ENCODE results near the gene OR5AC2.

Gene OR5AC2

DNA sequence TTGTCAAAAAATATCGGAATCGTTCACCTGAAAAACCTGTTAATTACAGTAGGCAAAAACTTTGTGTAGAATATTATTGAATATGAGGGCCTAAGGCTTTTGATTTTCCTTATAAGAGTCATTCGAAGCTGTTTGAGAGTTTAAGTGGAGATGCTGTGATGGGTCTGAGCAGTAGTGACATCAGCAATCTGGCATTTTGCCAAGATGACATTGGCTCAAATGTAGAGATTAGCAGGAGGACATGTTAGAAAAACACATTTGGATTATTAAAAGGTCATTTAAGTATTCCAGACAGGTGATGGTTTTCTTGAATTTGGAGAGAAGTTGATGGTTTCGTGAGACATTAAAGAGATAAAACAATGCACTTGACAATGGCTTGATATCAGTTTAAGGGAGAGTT is 12.9 kb downstream of the OR5AC2 start:
- DNase-seq (ENCODE audit: low spot score) = no peak
- Histone ChIP-seq H3K27ac (no peak overlapping the region), H3K4me3 (no peak overlapping the region)
- TF ChIP-seq, protein P1, sequence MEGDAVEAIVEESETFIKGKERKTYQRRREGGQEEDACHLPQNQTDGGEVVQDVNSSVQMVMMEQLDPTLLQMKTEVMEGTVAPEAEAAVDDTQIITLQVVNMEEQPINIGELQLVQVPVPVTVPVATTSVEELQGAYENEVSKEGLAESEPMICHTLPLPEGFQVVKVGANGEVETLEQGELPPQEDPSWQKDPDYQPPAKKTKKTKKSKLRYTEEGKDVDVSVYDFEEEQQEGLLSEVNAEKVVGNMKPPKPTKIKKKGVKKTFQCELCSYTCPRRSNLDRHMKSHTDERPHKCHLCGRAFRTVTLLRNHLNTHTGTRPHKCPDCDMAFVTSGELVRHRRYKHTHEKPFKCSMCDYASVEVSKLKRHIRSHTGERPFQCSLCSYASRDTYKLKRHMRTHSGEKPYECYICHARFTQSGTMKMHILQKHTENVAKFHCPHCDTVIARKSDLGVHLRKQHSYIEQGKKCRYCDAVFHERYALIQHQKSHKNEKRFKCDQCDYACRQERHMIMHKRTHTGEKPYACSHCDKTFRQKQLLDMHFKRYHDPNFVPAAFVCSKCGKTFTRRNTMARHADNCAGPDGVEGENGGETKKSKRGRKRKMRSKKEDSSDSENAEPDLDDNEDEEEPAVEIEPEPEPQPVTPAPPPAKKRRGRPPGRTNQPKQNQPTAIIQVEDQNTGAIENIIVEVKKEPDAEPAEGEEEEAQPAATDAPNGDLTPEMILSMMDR (IDR thresholded peaks at IDR 0.05) = no peak

DNA sequence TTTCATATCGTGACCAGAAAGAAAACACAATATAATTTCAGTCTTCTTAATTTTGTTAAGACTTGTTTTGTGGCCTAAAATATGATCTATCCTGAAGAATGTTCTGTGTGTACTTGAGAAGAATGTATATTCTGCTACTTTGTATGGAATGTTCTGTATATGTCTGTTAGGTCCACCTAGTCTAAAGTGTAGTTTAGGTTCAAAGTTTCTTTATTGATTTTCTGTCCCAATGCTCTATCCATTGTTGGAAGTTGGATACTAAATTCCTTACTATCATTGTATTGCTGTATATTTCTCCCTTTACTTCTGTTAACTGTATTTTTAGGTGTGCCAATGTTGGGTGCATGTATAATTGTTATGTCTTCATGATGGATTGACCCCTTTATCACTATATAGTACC is 21.2 kb downstream of the OR5AC2 start:
- TF ChIP-seq, protein P1 (IDR thresholded peaks at IDR 0.05) = no peak
- H3K4me3 ChIP-seq = no peak overlapping the region
- H3K27ac ChIP-seq = no peak overlapping the region
- DNase-seq (ENCODE audit: low spot score) = no peak

DNA sequence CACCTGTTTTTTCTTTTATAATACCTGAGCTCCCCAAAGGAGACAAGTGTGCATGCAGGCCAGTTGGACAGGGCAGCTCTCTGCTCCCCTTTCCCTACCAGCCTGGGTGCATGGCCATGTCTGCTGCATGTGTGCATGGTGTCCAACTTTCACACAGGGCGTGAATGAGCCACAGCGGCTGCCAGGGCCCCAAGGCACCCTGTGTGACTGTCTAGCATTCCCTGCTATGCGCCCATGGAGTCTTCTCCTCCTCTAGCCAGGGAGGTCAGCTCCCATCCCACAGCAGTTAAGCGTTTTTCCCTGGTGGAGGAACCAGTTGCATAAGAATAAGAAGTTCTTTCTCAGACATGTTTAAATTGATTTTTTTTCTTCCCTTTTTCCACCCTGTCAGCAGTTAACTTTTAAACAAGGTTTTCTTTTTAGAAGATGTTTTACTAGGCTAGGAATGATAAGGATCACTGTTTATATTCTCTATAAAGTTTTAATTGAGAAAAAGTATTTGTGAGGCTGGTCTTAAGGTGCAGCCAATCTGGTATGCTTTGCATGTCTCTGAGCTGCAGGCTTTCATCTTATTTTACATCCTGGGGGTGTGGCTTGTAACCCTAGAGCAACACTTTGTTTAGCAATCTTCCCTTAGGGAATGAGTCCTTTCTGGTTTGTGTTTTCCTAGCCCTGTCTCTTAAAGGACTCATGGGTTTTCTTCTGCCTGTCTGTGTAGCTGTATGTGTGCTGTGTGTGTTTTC is 23.0 kb downstream of the OR5AC2 start:
- Histone ChIP-seq H3K4me3 (no peak overlapping the region), H3K27ac (no peak overlapping the region)
- DNase-seq (ENCODE audit: low spot score) = no peak
- TF ChIP-seq, protein P1 (IDR thresholded peaks at IDR 0.05) = no peak

DNA sequence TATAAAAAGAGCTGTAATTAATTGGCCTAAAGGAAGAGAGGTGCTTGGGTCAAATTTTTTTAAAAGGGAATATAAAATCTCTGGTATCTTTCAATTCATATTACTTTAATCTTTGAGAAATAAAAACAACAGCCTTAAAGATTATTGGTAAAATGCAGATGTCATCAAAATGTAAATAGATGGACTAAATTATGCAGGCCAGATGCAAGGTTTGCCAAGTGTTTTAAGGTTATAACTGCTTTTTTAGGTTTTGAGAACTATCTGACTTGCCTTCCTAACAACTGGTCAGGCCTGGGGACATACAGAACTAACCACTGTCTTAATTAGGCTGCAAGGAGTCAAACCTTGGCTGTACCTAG is 23.6 kb downstream of the OR5AC2 start:
- Histone ChIP-seq H3K4me3 (no peak overlapping the region), H3K27ac (no peak overlapping the region)
- no peak for DNase-seq (ENCODE audit: low spot score)
- TF ChIP-seq, protein P1 (IDR thresholded peaks at IDR 0.05) = no peak

DNA sequence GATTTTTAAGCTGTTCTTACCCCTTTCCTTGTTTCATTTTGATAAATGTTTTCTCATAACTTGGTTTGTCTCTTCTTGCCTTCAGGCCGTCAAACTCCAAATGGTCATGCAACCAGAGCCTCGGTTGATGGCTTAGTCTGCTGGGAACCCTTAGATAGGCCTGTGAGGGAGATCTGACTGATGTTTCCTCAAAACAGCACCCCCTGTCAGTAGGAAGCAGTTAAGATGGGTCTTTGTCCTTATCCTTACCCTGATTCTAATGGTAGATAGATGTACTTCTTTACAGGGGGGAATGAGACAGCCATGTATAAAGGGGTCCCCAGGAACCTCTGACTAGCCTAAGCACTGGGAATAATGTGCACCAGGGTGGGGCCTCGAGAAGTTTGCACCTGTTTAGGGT is 27.3 kb downstream of the OR5AC2 start:
- TF ChIP-seq, protein P1 (IDR thresholded peaks at IDR 0.05) = no peak
- DNase-seq (ENCODE audit: low spot score) = no peak

DNA sequence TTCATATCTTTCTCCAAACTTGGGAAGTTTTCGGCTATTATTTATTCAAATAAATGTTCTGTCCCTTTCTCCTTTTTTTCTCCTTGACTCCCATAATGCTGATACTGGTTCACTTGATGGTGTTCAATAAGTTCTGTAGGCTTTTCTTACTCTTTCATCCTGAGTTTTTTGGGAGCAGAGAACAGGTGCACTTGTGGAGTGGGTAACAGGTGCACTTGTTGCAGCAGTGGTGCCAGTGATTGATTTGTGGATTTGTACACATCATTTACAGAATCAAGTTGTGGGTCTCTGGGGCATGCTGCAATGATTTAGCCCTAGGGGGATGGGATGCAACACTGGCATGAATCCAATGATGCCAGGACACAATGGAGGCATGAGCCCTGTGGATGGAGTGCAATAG is 28.7 kb downstream of the OR5AC2 start:
- Histone ChIP-seq H3K4me3 (no peak overlapping the region), H3K27ac (no peak overlapping the region)
- no peak for DNase-seq (ENCODE audit: low spot score)
- TF ChIP-seq, protein P1 (IDR thresholded peaks at IDR 0.05) = no peak

More for the DNA sequence above, 27.3 kb downstream of the OR5AC2 start:
- Histone ChIP-seq H3K4me3 (no peak overlapping the region), H3K27ac (no peak overlapping the region)

DNA sequence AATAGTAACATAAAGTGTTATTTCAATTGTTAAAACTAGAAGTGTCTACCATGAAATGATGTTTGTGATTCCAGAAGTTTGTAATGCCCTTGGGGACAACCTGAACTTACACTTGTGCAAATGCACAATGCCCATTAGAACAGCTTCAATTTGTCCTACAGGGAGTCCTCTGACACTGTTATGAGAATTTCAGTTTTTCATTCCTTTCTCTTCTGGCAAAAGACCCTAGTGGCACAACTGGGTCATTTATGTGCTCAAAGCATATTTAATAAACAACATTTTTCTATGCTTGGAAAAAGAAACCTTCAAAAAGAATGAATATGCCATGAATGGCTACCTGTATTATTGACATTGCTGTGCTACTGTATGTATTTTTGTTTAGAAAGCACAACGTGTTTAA is 43.4 kb downstream of the OR5AC2 start, which contains the start of gene OR5H1:
Gene OR5H1, plus strand, starts transcription at position 301 of the 400 bp plus-strand sequence. CDS start 1,977 bp downstream, outside the sequence.
- DNase-seq (ENCODE audit: low spot score) = no peak
- H3K27ac ChIP-seq = no peak within 1 kb of the TSS
- TF ChIP-seq, protein P1 (IDR thresholded peaks at IDR 0.05) = no peak
- H3K4me3 ChIP-seq = no peak within 1 kb of the TSS

Measured in coronary artery (tissue), 2 donors.